HL-60 (cell line): Measurements from ENCODE around the gene BABAM1.

ENCODE experiments used
- DNase-seq, 2 experiments: peaks; one replicate each; pipeline ENCODE4 v3.0.0-alpha.2; 2010 to 2020; ENCODE audit warnings: low read depth in 1 of 2, low spot score in 1 of 2
- H3K27ac ChIP-seq: fragments of 250-450 bp; sonication (Bioruptor Pico); replicated peaks from 2 replicates; pipeline ENCODE4 v1.5.1; 2020; ENCODE audit warnings: mild to moderate bottlenecking, moderate library complexity
- H3K27me3 ChIP-seq: fragments of 250-450 bp; sonication (Bioruptor Pico); 2 replicates; pipeline ENCODE4 v1.5.1; 2021; ENCODE audit warnings: mild to moderate bottlenecking, moderate library complexity; ENCODE audit not compliant: insufficient read depth, poor library complexity, severe bottlenecking
- H3K4me3 ChIP-seq: replicated peaks from 2 replicates; pipeline ENCODE4 v1.5.1; 2011; ENCODE audit warnings: mild to moderate bottlenecking, control low read depth, low read length; ENCODE audit not compliant: insufficient read depth
- GABPA ChIP-seq: IDR thresholded peaks from 2 replicates; pipeline ENCODE4 v1.6.1; 2012; ENCODE audit warnings: low read depth
- POLR2AphosphoS5 ChIP-seq: IDR thresholded peaks from 2 replicates; pipeline ENCODE4 v1.6.1; 2012; ENCODE audit warnings: low read depth
- SPI1 ChIP-seq: IDR thresholded peaks from 2 replicates; pipeline ENCODE4 v1.6.1; 2012; ENCODE audit warnings: low read depth, mild to moderate bottlenecking, borderline replicate concordance
- TF ChIP-seq, protein P1 (sequence below): IDR thresholded peaks from one replicate; pipeline ENCODE4 v1.5.1; 2011; ENCODE audit warnings: low read length, control low read depth, inconsistent platforms; ENCODE audit not compliant: insufficient read depth
- TF ChIP-seq, protein P2 (sequence below): IDR thresholded peaks from 2 replicates; pipeline ENCODE4 v1.6.1; 2012; ENCODE audit warnings: low read depth; ENCODE audit not compliant: insufficient replicate concordance

Gene BABAM1

DNA sequence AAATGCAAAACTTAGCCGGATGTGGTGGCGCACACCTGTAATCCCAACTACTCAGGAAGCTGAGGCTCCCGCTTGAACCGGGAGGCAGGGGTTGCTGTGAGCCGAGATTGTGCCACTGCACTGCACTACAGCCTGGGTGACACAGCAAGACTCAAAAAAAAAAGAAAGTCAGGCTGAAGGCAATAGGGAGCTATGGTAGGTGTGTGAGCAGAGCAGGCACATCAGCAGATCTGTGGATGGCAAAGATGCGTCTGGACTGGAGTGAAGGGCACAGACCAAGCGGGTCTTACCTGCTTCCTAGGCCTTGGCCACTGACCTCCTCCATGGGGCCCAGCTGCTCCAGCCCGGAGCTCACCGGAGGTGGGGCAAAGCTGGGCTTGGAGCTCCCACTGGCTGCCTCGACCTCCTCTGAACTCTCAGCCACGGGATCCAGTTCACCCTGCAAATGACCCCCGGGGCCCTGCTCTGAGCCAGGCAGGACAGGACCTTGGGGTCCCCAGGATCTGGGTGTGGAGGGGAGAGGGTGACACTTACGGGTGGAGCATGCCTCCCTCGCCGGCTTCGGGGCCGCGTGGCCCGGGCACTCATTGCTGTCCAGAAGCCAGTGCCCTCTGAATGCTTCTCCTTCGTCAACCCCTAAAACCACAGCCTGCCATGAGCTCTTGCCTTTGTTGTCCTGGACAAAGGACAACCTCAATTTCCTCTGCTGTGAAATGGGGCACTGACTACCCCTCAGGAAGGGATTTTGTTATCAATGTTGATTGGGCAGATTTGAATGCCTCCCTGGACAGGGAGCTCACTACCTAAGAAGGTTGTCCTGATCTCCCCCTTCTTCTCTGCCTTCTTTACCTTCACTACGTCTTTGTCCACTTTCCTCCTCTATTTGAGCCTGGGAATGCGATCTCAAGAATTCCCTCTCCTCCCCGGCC is 3.3 kb upstream of the BABAM1 start:
- TF ChIP-seq GABPA = no peak
- Histone ChIP-seq H3K4me3 (no peak overlapping the region), H3K27ac (no peak overlapping the region), H3K27me3 (no peaks in the 10 kb centered on the region)
- no peak for DNase-seq

DNA sequence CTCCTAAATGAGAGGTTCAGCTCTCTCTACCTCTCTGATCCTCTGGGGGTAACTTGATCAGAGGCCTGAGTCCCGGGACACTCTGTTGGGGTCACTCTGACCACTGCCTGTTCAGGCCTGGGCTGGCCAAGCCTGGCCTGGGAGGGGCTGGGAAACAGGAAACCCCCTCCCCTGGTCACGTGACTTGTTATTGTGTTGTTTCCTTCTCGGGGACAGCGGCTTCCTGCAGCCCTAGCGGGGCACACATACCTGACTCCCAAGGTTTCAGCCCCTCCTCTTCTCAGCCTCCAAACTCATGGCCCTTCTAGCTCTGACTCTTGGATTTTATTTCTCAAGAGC is 2.6 kb upstream of the BABAM1 start, which contains the start of gene USHBP1:
Gene USHBP1, minus strand, starts transcription at position 105 of the 339 bp plus-strand sequence. CDS start 446 bp downstream, outside the sequence.
- DNase-seq = no peak

DNA sequence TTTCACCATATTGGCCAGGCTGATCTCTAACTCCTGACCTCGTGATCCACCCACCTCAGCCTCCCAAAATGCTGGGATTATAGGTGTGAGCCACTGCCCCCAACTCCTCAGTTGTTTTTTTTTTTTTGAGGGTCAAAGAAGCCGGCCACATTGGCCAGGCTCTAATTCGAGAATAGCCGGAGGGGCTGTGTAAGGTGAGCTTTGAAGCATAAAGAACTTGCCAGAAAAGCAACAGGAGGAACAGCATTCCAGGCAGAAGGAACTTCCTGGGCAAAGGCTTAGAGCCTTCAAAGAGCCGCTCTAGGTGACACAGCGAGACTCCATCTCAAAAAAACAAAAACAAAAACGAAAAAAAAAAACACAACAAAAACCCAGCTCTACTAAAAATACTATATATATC is 1.2 kb upstream of the BABAM1 start:
- Histone ChIP-seq H3K4me3 (no peak overlapping the region), H3K27ac (peak overlapping the region; percentile 25)
- TF ChIP-seq, protein P1, sequence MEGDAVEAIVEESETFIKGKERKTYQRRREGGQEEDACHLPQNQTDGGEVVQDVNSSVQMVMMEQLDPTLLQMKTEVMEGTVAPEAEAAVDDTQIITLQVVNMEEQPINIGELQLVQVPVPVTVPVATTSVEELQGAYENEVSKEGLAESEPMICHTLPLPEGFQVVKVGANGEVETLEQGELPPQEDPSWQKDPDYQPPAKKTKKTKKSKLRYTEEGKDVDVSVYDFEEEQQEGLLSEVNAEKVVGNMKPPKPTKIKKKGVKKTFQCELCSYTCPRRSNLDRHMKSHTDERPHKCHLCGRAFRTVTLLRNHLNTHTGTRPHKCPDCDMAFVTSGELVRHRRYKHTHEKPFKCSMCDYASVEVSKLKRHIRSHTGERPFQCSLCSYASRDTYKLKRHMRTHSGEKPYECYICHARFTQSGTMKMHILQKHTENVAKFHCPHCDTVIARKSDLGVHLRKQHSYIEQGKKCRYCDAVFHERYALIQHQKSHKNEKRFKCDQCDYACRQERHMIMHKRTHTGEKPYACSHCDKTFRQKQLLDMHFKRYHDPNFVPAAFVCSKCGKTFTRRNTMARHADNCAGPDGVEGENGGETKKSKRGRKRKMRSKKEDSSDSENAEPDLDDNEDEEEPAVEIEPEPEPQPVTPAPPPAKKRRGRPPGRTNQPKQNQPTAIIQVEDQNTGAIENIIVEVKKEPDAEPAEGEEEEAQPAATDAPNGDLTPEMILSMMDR = no peak
- TF ChIP-seq GABPA (no peak), SPI1 (no peak), POLR2AphosphoS5 (no peak)
- TF ChIP-seq, protein P2, sequence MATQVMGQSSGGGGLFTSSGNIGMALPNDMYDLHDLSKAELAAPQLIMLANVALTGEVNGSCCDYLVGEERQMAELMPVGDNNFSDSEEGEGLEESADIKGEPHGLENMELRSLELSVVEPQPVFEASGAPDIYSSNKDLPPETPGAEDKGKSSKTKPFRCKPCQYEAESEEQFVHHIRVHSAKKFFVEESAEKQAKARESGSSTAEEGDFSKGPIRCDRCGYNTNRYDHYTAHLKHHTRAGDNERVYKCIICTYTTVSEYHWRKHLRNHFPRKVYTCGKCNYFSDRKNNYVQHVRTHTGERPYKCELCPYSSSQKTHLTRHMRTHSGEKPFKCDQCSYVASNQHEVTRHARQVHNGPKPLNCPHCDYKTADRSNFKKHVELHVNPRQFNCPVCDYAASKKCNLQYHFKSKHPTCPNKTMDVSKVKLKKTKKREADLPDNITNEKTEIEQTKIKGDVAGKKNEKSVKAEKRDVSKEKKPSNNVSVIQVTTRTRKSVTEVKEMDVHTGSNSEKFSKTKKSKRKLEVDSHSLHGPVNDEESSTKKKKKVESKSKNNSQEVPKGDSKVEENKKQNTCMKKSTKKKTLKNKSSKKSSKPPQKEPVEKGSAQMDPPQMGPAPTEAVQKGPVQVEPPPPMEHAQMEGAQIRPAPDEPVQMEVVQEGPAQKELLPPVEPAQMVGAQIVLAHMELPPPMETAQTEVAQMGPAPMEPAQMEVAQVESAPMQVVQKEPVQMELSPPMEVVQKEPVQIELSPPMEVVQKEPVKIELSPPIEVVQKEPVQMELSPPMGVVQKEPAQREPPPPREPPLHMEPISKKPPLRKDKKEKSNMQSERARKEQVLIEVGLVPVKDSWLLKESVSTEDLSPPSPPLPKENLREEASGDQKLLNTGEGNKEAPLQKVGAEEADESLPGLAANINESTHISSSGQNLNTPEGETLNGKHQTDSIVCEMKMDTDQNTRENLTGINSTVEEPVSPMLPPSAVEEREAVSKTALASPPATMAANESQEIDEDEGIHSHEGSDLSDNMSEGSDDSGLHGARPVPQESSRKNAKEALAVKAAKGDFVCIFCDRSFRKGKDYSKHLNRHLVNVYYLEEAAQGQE = no peak

More for the DNA sequence above, 2.6 kb upstream of the BABAM1 start, which contains the start of gene USHBP1:
- no peak for TF ChIP-seq SPI1
- no peak for TF ChIP-seq POLR2AphosphoS5
- TF ChIP-seq GABPA = no peak
- TF ChIP-seq, protein P1 = no peak
- TF ChIP-seq, protein P2 = no peak
- no peak within 1 kb of the TSS for H3K4me3 ChIP-seq
- H3K27me3 ChIP-seq = no peaks in the 10 kb centered on the region
- H3K27ac ChIP-seq = no peak within 1 kb of the TSS

DNA sequence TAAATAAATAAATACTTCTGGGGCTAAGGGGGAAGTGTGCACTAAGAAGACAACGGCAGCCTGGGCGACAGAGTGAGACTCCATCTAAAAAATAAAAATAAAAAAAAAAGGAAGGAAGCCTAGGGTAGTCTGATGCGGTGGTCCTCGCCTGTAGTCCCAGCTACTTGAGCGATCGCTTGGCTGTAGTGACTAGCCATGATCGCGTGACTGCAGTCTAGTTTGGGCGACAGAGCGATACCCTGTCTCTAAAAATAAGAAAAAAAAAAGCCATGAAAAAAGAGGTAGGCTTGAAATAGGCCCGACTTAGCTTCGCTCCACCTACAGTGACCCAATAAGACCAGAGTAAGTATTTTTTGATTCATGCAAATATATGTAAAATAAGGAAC is 661 bp upstream of the BABAM1 start:
- DNase-seq = no peak
- peak overlapping the region; percentile 25 for H3K27ac ChIP-seq
- H3K4me3 ChIP-seq = peak overlapping the region; percentile 4; the same call in 1 of the 2 replicates
- no peaks in the 10 kb centered on the region for H3K27me3 ChIP-seq
- TF ChIP-seq POLR2AphosphoS5 (no peak), GABPA (no peak), SPI1 (no peak)
- TF ChIP-seq, protein P1 = no peak
- TF ChIP-seq, protein P2 = no peak

More for the DNA sequence above, 1.2 kb upstream of the BABAM1 start:
- DNase-seq = no peak
- H3K27me3 ChIP-seq = no peaks in the 10 kb centered on the region
